HG02763 (cell line): Measurements from ENCODE around the gene CCDC102A.
"Not testable (repeated sequence)": the region's sequence is repeated elsewhere in the genome, so short reads cannot be mapped to it uniquely, and the experiment has no call there.

Source experiments
- ATAC-seq: cut with Tn5 transposase; IDR thresholded peaks from one replicate; pipeline ENCODE4 v1.9.1; 2021; ENCODE audit warnings: mild to moderate bottlenecking, moderate library complexity; ENCODE audit not compliant: unreplicated experiment

Gene CCDC102A

GRCh38 chr16:57504491-57504890 is 31.9 kb downstream of the CCDC102A start:
- ATAC-seq, result no peak

- no peak for ATAC-seq
Observed at GRCh38 chr16:57504001-57504400, 32.4 kb downstream of the CCDC102A start.

GRCh38 chr16:57503366-57503765 is 33.0 kb downstream of the CCDC102A start:
- no peak for ATAC-seq

GRCh38 chr16:57502048-57502775 is 34.2 kb downstream of the CCDC102A start:
- no peak for ATAC-seq

- ATAC-seq, result no peak
Observed at GRCh38 chr16:57501492-57501891, 34.9 kb downstream of the CCDC102A start.

GRCh38 chr16:57500578-57501111 is 35.7 kb downstream of the CCDC102A start:
- no peak for ATAC-seq

GRCh38 chr16:57499941-57500340 is 36.4 kb downstream of the CCDC102A start:
- ATAC-seq, result not testable (repeated sequence)

- no peak for ATAC-seq
Observed at GRCh38 chr16:57498031-57498430, 38.3 kb downstream of the CCDC102A start.

GRCh38 chr16:57497121-57497520 is 39.2 kb downstream of the CCDC102A start:
- ATAC-seq, result no peak

- no peak for ATAC-seq
Observed at GRCh38 chr16:57493767-57494166, 42.6 kb downstream of the CCDC102A start.

GRCh38 chr16:57489229-57489628 is 47.1 kb downstream of the CCDC102A start:
- no peak for ATAC-seq

- ATAC-seq, result no peak
Observed at GRCh38 chr16:57486858-57487834, 49.2 kb downstream of the CCDC102A start.

GRCh38 chr16:57485916-57486857 is 50.2 kb downstream of the CCDC102A start, which contains the start of gene DOK4:
Gene DOK4 (minus strand): TSS chr16:57486493. CDS start chr16:57479507, 6,986 bp downstream.
- peak; percentile 88 for ATAC-seq

- ATAC-seq, result no peak
Observed at GRCh38 chr16:57485091-57485915, 51.1 kb downstream of the CCDC102A start.

- no peak for ATAC-seq
Observed at GRCh38 chr16:57484515-57485005, 51.8 kb downstream of the CCDC102A start.

- no peak for ATAC-seq
Observed at GRCh38 chr16:57483725-57484514, 52.5 kb downstream of the CCDC102A start.

- ATAC-seq, result no peak
Observed at GRCh38 chr16:57482845-57483545, 53.4 kb downstream of the CCDC102A start.

- ATAC-seq, result no peak
Observed at GRCh38 chr16:57481421-57481820, 55.0 kb downstream of the CCDC102A start.
